Upper lobe of right lung (tissue), 1 donor: Measurements from ENCODE around the gene OR2D2. TPM values are rescaled to one million over a fixed set of nuclear protein-coding genes. Genes with fewer than 3 reads are reported as not detected.

Experiments
- ATAC-seq: fragments of 200-7000 bp; cut with Tn5 transposase; one replicate; pipeline ENCODE4 v1.9.1; 2020; ENCODE audit warnings: mild to moderate bottlenecking, moderate library complexity
- DNase-seq: peaks from one replicate; pipeline ENCODE4 v3.0.0-alpha.2; 2020
- H3K27ac ChIP-seq: fragments of 200-600 bp; one replicate; pipeline ENCODE4 v1.8.0; 2022
- H3K27me3 ChIP-seq: fragments of 200-600 bp; one replicate; pipeline ENCODE4 v1.8.0; 2022; ENCODE audit warnings: mild to moderate bottlenecking
- H3K36me3 ChIP-seq: fragments of 200-600 bp; one replicate; pipeline ENCODE4 v1.8.0; 2022
- H3K4me1 ChIP-seq: fragments of 200-600 bp; one replicate; pipeline ENCODE4 v1.8.0; 2022
- H3K4me3 ChIP-seq: fragments of 200-600 bp; one replicate; pipeline ENCODE4 v1.8.0; 2022; ENCODE audit warnings: mild to moderate bottlenecking
- H3K9me3 ChIP-seq: fragments of 200-600 bp; one replicate; pipeline ENCODE4 v1.8.0; 2022
- intact Hi-C: fragments of 100-400 bp; cut with DNase I; formaldehyde crosslinking; loops from one replicate; pipeline ENCODE4 v1.11.0; 2022
- total RNA-seq: library from RNA; stranded (reverse); fragmentation: NEBNext Ultra II Directional; extraction: Animal tissue kit (Norgen Biotek cat#: 25700); gene quantifications from one replicate; pipeline ENCODE4 v1.2.1, GENCODE V29; 2021
- TF ChIP-seq, protein P1 (sequence below): fragments of 200-600 bp; IDR thresholded peaks from one replicate; pipeline ENCODE4 v1.8.0; 2022; ENCODE audit warnings: antibody characterized with exemption
- donor health status: DM: no; HTN: yes; CAD: no; lungs with severe emphysema.

The OR2D2 gene
- total RNA-seq, 1 donor from 2014 or later = not detected

DNA sequence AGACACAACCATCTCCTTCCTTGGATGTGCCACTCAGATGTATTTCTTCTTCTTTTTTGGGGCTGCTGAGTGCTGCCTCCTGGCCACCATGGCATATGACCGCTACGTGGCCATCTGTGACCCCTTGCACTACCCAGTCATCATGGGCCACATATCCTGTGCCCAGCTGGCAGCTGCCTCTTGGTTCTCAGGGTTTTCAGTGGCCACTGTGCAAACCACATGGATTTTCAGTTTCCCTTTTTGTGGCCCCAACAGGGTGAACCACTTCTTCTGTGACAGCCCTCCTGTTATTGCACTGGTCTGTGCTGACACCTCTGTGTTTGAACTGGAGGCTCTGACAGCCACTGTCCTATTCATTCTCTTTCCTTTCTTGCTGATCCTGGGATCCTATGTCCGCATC, 15.4 kb downstream of the OR2D2 start:
- Histone ChIP-seq H3K4me3 (no peak overlapping the region), H3K4me1 (no peaks in the 10 kb centered on the region), H3K27me3 (no peaks in the 10 kb centered on the region), H3K36me3 (no peaks in the 10 kb centered on the region), H3K9me3 (no peaks in the 10 kb centered on the region), H3K27ac (no peak overlapping the region)
- DNase-seq (no peak), ATAC-seq (no peak)
- TF ChIP-seq, protein P1, sequence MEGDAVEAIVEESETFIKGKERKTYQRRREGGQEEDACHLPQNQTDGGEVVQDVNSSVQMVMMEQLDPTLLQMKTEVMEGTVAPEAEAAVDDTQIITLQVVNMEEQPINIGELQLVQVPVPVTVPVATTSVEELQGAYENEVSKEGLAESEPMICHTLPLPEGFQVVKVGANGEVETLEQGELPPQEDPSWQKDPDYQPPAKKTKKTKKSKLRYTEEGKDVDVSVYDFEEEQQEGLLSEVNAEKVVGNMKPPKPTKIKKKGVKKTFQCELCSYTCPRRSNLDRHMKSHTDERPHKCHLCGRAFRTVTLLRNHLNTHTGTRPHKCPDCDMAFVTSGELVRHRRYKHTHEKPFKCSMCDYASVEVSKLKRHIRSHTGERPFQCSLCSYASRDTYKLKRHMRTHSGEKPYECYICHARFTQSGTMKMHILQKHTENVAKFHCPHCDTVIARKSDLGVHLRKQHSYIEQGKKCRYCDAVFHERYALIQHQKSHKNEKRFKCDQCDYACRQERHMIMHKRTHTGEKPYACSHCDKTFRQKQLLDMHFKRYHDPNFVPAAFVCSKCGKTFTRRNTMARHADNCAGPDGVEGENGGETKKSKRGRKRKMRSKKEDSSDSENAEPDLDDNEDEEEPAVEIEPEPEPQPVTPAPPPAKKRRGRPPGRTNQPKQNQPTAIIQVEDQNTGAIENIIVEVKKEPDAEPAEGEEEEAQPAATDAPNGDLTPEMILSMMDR = no peak
- intact Hi-C loops = no loop called here

DNA sequence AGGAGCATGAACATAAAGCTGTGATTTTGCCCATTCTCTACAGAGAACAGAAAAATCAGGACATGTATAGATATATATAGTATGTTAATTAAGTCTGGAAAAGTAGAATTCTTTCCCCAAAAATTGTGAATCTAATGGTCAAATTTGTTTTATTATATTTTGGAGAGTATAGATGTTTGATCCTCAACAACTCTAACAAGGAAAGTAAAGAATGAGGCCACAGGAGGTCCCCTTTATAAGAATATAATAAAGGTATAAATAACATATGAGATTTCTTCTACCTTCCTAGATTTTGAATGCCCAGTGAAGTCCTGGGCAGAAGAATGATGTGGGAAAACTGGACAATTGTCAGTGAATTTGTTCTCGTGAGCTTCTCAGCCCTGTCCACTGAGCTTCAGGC, 16.0 kb downstream of the OR2D2 start, which contains the start of gene OR10A4:
TSS of gene OR10A4 (plus strand) at position 301 of the 400 bp plus-strand sequence. CDS start at position 324, 23 bp downstream.
- Histone ChIP-seq H3K27ac (no peak within 1 kb of the TSS), H3K27me3 (no peaks in the 10 kb centered on the region), H3K4me3 (no peak within 1 kb of the TSS), H3K36me3 (no peaks in the 10 kb centered on the region), H3K9me3 (no peaks in the 10 kb centered on the region), H3K4me1 (no peaks in the 10 kb centered on the region)
- TF ChIP-seq, protein P1 = no peak
- ATAC-seq = no peak
- intact Hi-C loops = no loop called here
- no peak for DNase-seq

DNA sequence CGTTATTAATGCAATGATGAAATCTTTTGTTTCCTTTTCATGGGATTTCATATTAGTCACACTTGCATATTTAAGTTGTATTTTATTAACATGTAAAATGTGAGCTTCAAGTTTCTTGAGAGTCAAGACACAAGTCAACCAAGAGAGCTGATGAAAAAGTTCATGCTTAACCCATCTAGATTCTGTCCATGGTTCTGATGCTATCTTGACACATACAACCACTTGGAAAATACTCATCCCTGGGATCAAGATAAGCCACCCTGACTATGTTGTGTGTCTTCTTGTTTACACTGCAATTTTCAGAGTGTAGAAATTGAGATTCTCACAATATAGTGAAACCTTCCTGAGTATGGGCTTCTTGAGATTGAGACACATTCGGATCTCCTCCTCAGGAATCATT, 16.5 kb downstream of the OR2D2 start:
- Histone ChIP-seq H3K36me3 (no peaks in the 10 kb centered on the region), H3K4me1 (no peaks in the 10 kb centered on the region), H3K27ac (no peak overlapping the region), H3K4me3 (no peak overlapping the region), H3K9me3 (no peaks in the 10 kb centered on the region), H3K27me3 (no peaks in the 10 kb centered on the region)
- intact Hi-C loops = no loop called here
- TF ChIP-seq, protein P1 = no peak
- DNase-seq (no peak), ATAC-seq (no peak)

DNA sequence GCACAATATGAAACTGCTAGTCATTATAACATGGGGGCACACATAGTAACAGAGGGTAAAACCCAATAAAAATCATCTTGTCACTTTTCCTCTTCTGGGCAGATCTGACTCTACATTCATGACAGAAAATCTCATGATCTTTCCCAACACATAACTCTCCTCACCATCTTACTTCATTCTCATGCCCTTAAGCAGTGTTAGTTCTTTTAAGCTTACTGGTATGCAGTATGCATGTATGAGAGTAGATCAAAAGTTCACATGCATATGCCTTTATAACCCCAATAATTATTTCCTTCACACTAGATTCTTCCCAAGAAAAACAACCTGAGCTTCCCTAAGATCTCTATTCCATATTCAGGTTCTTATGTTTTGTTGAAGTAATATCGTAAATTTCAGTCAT, 21.0 kb downstream of the OR2D2 start:
- no peaks in the 10 kb centered on the region for H3K36me3 ChIP-seq
- no peak for ATAC-seq
- TF ChIP-seq, protein P1 = no peak
- H3K4me3 ChIP-seq = no peak overlapping the region
- H3K4me1 ChIP-seq = no peaks in the 10 kb centered on the region
- H3K27ac ChIP-seq = no peak overlapping the region
- intact Hi-C loops = no loop called here
- H3K27me3 ChIP-seq = no peaks in the 10 kb centered on the region
- no peaks in the 10 kb centered on the region for H3K9me3 ChIP-seq
- no peak for DNase-seq

DNA sequence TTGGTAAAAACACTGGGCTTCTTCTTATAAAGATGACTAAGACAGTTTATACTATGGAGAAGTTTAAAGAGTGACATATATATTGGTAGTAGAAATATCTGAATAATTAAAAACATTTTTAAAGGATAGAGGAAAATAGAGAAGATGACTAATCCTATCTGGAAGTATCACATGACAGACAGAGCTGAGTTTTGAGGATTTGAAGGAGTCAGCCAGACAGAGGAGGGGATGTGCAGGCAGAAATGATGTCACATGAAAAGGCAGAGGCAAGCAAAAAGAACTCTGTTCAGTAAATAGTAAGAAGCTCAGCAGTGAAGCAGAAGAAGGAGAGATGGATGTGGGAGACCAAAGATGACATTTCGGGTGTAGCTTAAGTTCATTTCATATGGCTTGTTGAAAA, 27.9 kb downstream of the OR2D2 start:
- no peaks in the 10 kb centered on the region for H3K27me3 ChIP-seq
- H3K4me1 ChIP-seq = no peaks in the 10 kb centered on the region
- H3K27ac ChIP-seq = no peak overlapping the region
- ATAC-seq = no peak
- TF ChIP-seq, protein P1 = no peak
- no peak overlapping the region for H3K4me3 ChIP-seq
- no peaks in the 10 kb centered on the region for H3K9me3 ChIP-seq
- H3K36me3 ChIP-seq = no peaks in the 10 kb centered on the region
- intact Hi-C loops = no loop called here
- DNase-seq = no peak

DNA sequence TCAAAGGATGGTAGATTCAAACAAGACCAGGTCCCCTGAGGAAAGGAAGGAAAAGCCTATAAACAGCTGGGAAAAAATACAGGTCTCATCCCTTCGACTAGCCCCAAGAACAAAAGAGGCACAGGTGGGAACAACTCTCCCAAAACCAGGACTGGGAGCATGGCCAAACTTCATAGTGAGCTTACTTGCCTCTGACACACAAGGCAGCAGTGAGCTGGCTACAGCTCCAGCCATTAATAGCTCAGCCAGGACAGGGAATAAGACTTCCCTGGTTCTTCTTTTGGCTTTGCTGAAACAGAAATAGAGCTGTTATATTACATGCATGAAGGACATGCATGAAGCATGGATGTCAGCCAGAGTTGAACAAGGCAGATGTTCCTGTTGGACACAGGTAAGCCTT, 29.3 kb downstream of the OR2D2 start, which contains the start of gene OR10A2:
TSS of gene OR10A2 (plus strand) at position 97 of the 400 bp plus-strand sequence. CDS start 6,698 bp downstream, outside the sequence.
- TF ChIP-seq, protein P1 = no peak
- Histone ChIP-seq H3K9me3 (no peaks in the 10 kb centered on the region), H3K4me3 (no peak within 1 kb of the TSS), H3K27me3 (no peaks in the 10 kb centered on the region), H3K27ac (no peak within 1 kb of the TSS), H3K4me1 (no peaks in the 10 kb centered on the region), H3K36me3 (no peaks in the 10 kb centered on the region)
- intact Hi-C loops = no loop called here
- ATAC-seq (no peak), DNase-seq (no peak)
